Astrocyte (in vitro differentiated cells and primary cell): Measurements from ENCODE around the gene COX8C.

Source experiments
- CTCF ChIP-seq: IDR thresholded peaks from 2 replicates; pipeline ENCODE4 v1.5.1; 2011; ENCODE audit warnings: low read depth, mild to moderate bottlenecking, inconsistent platforms, low read length, moderate library complexity; ENCODE audit not compliant: insufficient read depth
- EZH2 ChIP-seq: IDR thresholded peaks from 2 replicates; pipeline ENCODE4 v1.6.1; 2012; ENCODE audit warnings: mild to moderate bottlenecking, low read length, inconsistent platforms; ENCODE audit not compliant: insufficient read depth

GRCh38 chr14:93322929-93323599 lies 23.9 kb upstream of the COX8C start:
- TF ChIP-seq EZH2 (no peak), CTCF (no peak)
